Fibroblast of mammary gland (primary cell): ENCODE results near the gene GIMAP6.

Experiments used
- DNase-seq: peaks from one replicate; pipeline ENCODE4 v3.0.0-alpha.2; 2010; ENCODE audit warnings: low read depth
- H3K4me3 ChIP-seq: 2 replicates; pipeline ENCODE4 v1.5.1; 2011; ENCODE audit warnings: low read depth, mild to moderate bottlenecking, low read length, moderate library complexity; ENCODE audit not compliant: control insufficient read depth
- CTCF ChIP-seq: conservative IDR thresholded peaks from 2 replicates; pipeline ENCODE4 v1.5.1; 2011; ENCODE audit warnings: low read depth, low read length, inconsistent platforms; ENCODE audit not compliant: control insufficient read depth, insufficient read depth

Gene GIMAP6

GRCh38 chr7:150641854-150642253 lies 9.7 kb upstream of the GIMAP6 start:
- H3K4me3 ChIP-seq: no peak overlapping the region
- no peak for TF ChIP-seq CTCF
- DNase-seq: no peak

DNA sequence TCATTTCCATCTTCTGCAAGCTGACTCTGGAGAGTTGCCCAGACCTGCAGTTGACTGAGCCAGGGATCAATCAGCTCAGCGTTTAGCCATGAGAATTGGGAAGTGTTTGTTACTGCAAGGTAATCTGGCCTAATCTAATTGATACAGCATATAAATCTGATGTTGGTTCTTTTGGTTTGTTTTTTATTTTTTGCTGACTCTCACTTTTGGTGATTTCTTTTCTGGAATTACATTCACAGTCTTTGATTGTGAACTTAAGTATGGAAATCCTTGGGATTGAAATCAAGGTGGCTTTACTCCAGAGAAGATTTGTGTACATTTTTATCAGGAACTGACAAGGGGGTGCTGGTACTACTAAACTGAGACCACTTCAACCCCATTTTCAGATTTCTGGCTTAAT lies 1.7 kb upstream of the GIMAP6 start:
- no peak for DNase-seq

GRCh38 chr7:150631084-150631826 lies 930 bp downstream of the GIMAP6 start:
- no peak for TF ChIP-seq CTCF
- no peak for DNase-seq
- H3K4me3 ChIP-seq: no peak overlapping the region

More for the DNA sequence above, 1.7 kb upstream of the GIMAP6 start:
- TF ChIP-seq CTCF: no peak
- H3K4me3 ChIP-seq: no peak overlapping the region

- DNase-seq: no peak
- H3K4me3 ChIP-seq: no peak overlapping the region
- TF ChIP-seq CTCF: no peak
Measured at GRCh38 chr7:150629347-150629746, 2.8 kb downstream of the GIMAP6 start.

GRCh38 chr7:150627959-150628358 lies 4.2 kb downstream of the GIMAP6 start:
- DNase-seq: no peak
- TF ChIP-seq CTCF: no peak
- no peak overlapping the region for H3K4me3 ChIP-seq

DNA sequence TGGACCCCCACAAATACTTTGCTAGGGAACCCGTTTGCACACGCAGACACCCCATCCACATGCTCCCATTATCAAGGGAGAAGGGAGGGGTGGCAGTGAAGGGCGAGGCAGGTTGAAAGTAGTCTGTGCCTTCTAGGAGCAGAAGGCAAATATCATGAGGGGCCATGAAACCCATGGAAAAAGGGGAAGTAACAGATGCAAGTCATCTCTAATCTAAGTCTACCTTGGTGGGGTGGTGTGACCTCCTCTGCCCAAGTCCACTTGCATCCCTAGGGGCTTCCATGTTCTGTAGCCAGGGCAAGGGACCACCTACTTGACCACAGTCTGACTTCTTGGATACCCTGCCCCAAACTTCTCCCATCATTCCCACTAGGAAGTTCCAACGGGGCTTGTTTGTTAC lies 5.5 kb downstream of the GIMAP6 start:
- TF ChIP-seq CTCF: no peak
- no peak for DNase-seq

More for the DNA sequence above, 5.5 kb downstream of the GIMAP6 start:
- H3K4me3 ChIP-seq: no peak overlapping the region
